Panc1 (cell line): ENCODE results near the gene GNG4. TPM values are rescaled to one million over a fixed set of nuclear protein-coding genes. Genes with fewer than 3 reads are reported as not detected.
"Not testable (repeated sequence)": the region's sequence is repeated elsewhere in the genome, so short reads cannot be mapped to it uniquely, and the experiment has no call there.

Experiments used
- ATAC-seq: fragments of 200-7000 bp; cut with Tn5 transposase; 2 replicates; pipeline ENCODE4 v1.9.1; 2020; ENCODE audit warnings: mild to moderate bottlenecking, moderate library complexity
- BruUV-seq: library from RNA; stranded (reverse); fragments of 400-500 nt; replicated peaks from 2 replicates; lab custom pipeline; 2021; lab: Mats Ljungman, UMichigan
- CTCF ChIA-PET: fragments of 300-600 bp; sonication (Branson Sonifier 250); formaldehyde crosslinking; loops from one replicate; lab custom pipeline; 2022; ENCODE audit warnings: antibody characterized with exemption; lab: Charles Lee
- POLR2A ChIA-PET: fragments of 300-600 bp; sonication (Branson Sonifier 250); formaldehyde crosslinking; loops from one replicate; lab custom pipeline; 2022; ENCODE audit warnings: antibody characterized with exemption; lab: Charles Lee
- DNase-seq: peaks from one replicate; pipeline ENCODE4 v3.0.0-alpha.2; 2010; ENCODE audit warnings: low read depth, low spot score
- H3K27ac ChIP-seq: 2 replicates; pipeline ENCODE4 v1.5.1; 2011; ENCODE audit warnings: mild to moderate bottlenecking, low read length, inconsistent platforms
- H3K27me3 ChIP-seq: fragments of 200-500 bp; sonication (Bioruptor generic); 2 replicates; pipeline ENCODE4 v1.6.0; 2014; ENCODE audit warnings: low read length, inconsistent platforms; ENCODE audit not compliant: control insufficient read depth, insufficient read depth
- H3K36me3 ChIP-seq: fragments of 200-500 bp; sonication (Bioruptor generic); 2 replicates; pipeline ENCODE4 v1.5.1; 2014; ENCODE audit warnings: inconsistent platforms, mild to moderate bottlenecking, low read length, moderate library complexity; ENCODE audit not compliant: control insufficient read depth, insufficient read depth
- H3K4me1 ChIP-seq: 2 replicates; pipeline ENCODE4 v1.5.1; 2011; ENCODE audit warnings: inconsistent platforms, mild to moderate bottlenecking, low read length, moderate library complexity; ENCODE audit not compliant: control insufficient read depth, insufficient read depth
- H3K4me3 ChIP-seq, 2 experiments: 2 replicates each; pipeline ENCODE4 v1.5.1; 2011 to 2012; ENCODE audit warnings: low read depth in 2 of 2, low read length in 2 of 2, mild to moderate bottlenecking in 2 of 2, inconsistent platforms in 1 of 2, moderate library complexity in 1 of 2
- H3K9me3 ChIP-seq: fragments of 200-500 bp; sonication (Bioruptor generic); 2 replicates; pipeline ENCODE4 v1.5.1; 2014; ENCODE audit warnings: low read depth, mild to moderate bottlenecking, inconsistent platforms, low read length, moderate library complexity; ENCODE audit not compliant: control insufficient read depth, insufficient read depth
- CTCF ChIP-seq: fragments of 450-650 bp; IDR thresholded peaks from 2 replicates; pipeline ENCODE4 v1.5.1; 2017; ENCODE audit warnings: mild to moderate bottlenecking
- POLR2AphosphoS5 ChIP-seq: IDR thresholded peaks from 2 replicates; pipeline ENCODE4 v1.6.1; 2012; ENCODE audit warnings: mild to moderate bottlenecking, low read depth, low read length, moderate library complexity
- SIN3A ChIP-seq: IDR thresholded peaks from 2 replicates; pipeline ENCODE4 v1.6.1; 2012; ENCODE audit warnings: low read depth, mild to moderate bottlenecking, low read length, moderate library complexity, borderline replicate concordance; ENCODE audit not compliant: insufficient read depth
- TCF7L2 ChIP-seq: IDR thresholded peaks from 2 replicates; pipeline ENCODE4 v1.6.1; 2011; ENCODE audit warnings: mild to moderate bottlenecking, low read depth, low read length, inconsistent platforms
- in situ Hi-C: cut with HindIII; loops from 2 replicates; pipeline ENCODE4 v1.10.0; 2016; ENCODE audit warnings: low sequenced_read_pairs, low pct_unique_long_range_greater_than_20kb
- intact Hi-C: fragments of 100-400 bp; cut with micrococcal nuclease; formaldehyde crosslinking; loops from one replicate; pipeline ENCODE4 v1.10.0; 2022; ENCODE audit not compliant: unreplicated experiment
- total RNA-seq: library from RNA; stranded (reverse); gene quantifications from one replicate; pipeline ENCODE4 v1.2.1, GENCODE V29; 2021; ENCODE audit not compliant: unreplicated experiment
- TF ChIP-seq, protein P1 (sequence below), 2 experiments: IDR thresholded peaks; 2 replicates each; pipeline ENCODE4 v1.6.1; 2011 to 2012; ENCODE audit warnings: low read depth in 2 of 2, control low read depth in 1 of 2, low read length in 1 of 2, mild to moderate bottlenecking in 1 of 2, moderate library complexity in 1 of 2; ENCODE audit not compliant: insufficient read depth in 1 of 2

Gene GNG4
- total RNA-seq, 1 experiment from 2014 or later: 1.1 TPM

DNA sequence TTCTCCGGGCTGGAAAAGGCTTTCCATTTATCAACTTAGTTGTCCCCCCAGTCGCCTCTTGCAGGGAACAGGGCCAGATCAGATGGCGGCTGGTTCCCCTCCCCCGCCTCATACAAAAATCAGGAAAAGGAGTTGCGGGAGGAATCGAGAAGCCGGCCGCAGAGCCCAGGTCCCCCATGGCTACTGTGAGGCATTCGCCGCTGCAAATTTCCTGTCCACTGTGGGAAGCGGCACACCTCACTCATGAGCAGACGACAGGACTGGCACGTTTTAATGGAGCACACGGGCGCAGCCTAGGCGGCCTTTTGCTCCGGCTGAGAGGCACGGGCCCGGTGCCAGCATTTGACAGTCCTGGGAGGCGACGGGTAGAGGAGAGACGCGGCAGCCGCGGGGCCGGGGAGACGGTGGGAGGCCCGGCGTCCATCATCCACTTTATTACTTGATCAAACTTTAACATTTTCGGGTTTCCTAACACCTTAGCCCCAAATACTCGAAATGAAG, 1.1 kb downstream of the GNG4 start:
- CTCF ChIA-PET: interaction anchor here (0.7 kb wide), 1 partner anchor 231 kb away, joined by 3 read pairs; no protein-coding TSS in a partner anchor
- no peak overlapping the region for H3K27ac ChIP-seq
- DNase-seq (no peak), ATAC-seq (peak; percentile 35; the same call in 1 of the 2 replicates)
- POLR2A ChIA-PET: no interaction called here
- H3K36me3 ChIP-seq: no peaks in the 10 kb centered on the region
- intact Hi-C loops: no loop called here
- H3K4me3 ChIP-seq: peak overlapping the region; percentile 38 to 54
- no peak for TF ChIP-seq CTCF
- TF ChIP-seq TCF7L2: no peak
- TF ChIP-seq, protein P1, sequence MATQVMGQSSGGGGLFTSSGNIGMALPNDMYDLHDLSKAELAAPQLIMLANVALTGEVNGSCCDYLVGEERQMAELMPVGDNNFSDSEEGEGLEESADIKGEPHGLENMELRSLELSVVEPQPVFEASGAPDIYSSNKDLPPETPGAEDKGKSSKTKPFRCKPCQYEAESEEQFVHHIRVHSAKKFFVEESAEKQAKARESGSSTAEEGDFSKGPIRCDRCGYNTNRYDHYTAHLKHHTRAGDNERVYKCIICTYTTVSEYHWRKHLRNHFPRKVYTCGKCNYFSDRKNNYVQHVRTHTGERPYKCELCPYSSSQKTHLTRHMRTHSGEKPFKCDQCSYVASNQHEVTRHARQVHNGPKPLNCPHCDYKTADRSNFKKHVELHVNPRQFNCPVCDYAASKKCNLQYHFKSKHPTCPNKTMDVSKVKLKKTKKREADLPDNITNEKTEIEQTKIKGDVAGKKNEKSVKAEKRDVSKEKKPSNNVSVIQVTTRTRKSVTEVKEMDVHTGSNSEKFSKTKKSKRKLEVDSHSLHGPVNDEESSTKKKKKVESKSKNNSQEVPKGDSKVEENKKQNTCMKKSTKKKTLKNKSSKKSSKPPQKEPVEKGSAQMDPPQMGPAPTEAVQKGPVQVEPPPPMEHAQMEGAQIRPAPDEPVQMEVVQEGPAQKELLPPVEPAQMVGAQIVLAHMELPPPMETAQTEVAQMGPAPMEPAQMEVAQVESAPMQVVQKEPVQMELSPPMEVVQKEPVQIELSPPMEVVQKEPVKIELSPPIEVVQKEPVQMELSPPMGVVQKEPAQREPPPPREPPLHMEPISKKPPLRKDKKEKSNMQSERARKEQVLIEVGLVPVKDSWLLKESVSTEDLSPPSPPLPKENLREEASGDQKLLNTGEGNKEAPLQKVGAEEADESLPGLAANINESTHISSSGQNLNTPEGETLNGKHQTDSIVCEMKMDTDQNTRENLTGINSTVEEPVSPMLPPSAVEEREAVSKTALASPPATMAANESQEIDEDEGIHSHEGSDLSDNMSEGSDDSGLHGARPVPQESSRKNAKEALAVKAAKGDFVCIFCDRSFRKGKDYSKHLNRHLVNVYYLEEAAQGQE (IDR thresholded peaks at IDR 0.05; ENCODE audit: insufficient read depth in 1 of 2, low read depth in 2 of 2, low read length in 1 of 2): no peak
- no peak for TF ChIP-seq POLR2AphosphoS5
- no peak for TF ChIP-seq SIN3A
- H3K9me3 ChIP-seq: no peaks in the 10 kb centered on the region
- no TSS peak for BruUV-seq
- in situ Hi-C loops: no loop called here
- H3K27me3 ChIP-seq: no peaks in the 10 kb centered on the region
- H3K4me1 ChIP-seq: no peaks in the 10 kb centered on the region; the same call in 1 of the 2 replicates

DNA sequence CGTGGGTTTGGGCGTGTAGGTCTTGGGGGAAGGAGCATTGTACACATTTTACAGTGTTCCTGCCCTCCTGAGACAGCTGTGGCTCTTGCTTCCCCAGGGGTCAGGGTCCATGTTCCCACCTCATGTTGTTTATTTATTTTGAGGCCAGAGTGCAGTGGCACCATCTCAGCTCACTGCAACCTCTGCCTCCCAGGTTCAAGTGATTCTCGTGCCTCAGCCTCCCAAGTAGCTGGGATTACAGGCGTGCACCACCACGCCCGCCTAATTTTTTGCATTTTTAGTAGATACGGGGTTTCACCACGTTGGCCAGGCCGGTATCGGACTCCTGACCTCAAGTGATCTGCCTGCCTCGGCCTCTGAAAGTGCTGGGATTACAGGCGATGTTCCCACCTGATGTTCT, 2.0 kb downstream of the GNG4 start:
- H3K4me3 ChIP-seq, DNase-seq, H3K4me1 ChIP-seq, H3K27ac ChIP-seq, H3K36me3 ChIP-seq, BruUV-seq, ATAC-seq, H3K9me3 ChIP-seq, intact Hi-C loops, in situ Hi-C loops, CTCF ChIA-PET, H3K27me3 ChIP-seq: not testable (repeated sequence)
- POLR2A ChIA-PET: interaction anchor here (0.6 kb wide), 1 partner anchor 103 kb away, joined by 3 read pairs; no protein-coding TSS in a partner anchor

GRCh38 chr1:235646463-235646862, 3.1 kb downstream of the GNG4 start:
- intact Hi-C loops (no loop called here), in situ Hi-C loops (no loop called here)
- POLR2A ChIA-PET: no interaction called here
- BruUV-seq: no TSS peak
- Histone ChIP-seq H3K36me3 (no peaks in the 10 kb centered on the region), H3K27me3 (no peaks in the 10 kb centered on the region), H3K27ac (no peak overlapping the region), H3K4me3 (no peak overlapping the region), H3K4me1 (peaks cover 8% of the 10 kb centered on the region), H3K9me3 (no peaks in the 10 kb centered on the region)
- DNase-seq: no peak
- TF ChIP-seq TCF7L2: no peak
- TF ChIP-seq, protein P1 (IDR thresholded peaks at IDR 0.05; ENCODE audit: insufficient read depth in 1 of 2, low read depth in 2 of 2, low read length in 1 of 2): no peak
- no peak for TF ChIP-seq SIN3A
- no peak for TF ChIP-seq CTCF
- TF ChIP-seq POLR2AphosphoS5: no peak
- no peak for ATAC-seq
- CTCF ChIA-PET: interaction anchor here (1.2 kb wide), 1 partner anchor 89 kb away, joined by 3 read pairs; no protein-coding TSS in a partner anchor
